ENCODE data around the gene COL23A1.

The COL23A1 gene

GRCh38 chr5:178441486-178442270, 148.5 kb downstream of the COL23A1 start:
- Histone ChIP-seq H3K27me3 (ENCODE audit: insufficient read depth, low read length, poor library complexity) (no peaks in the 10 kb centered on the region), H3K79me1 (ENCODE audit: low read length) (no peaks in the 10 kb centered on the region), H4K5ac (ENCODE audit: low read length) (no peak overlapping the region), H3K23ac (ENCODE audit: low read length) (no peak overlapping the region), H4K8ac (ENCODE audit: low read depth, low read length) (no peak overlapping the region), H3K18ac (ENCODE audit: low read length) (no peak overlapping the region), H2AK5ac (ENCODE audit: low read length) (no peak overlapping the region), H3K4me2 (ENCODE audit: low read length) (no peak overlapping the region), H3K4me3 (ENCODE audit: low read length) (no peak overlapping the region), H2BK5ac (ENCODE audit: low read length) (no peak overlapping the region), H3K27ac (ENCODE audit: low read depth, low read length) (no peak overlapping the region), H3K36me3 (ENCODE audit: control insufficient read depth, insufficient read depth, low read length) (no peaks in the 10 kb centered on the region), H3K9ac (ENCODE audit: low read length) (no peak overlapping the region), H3K4me1 (ENCODE audit: control insufficient read depth, low read depth, low read length) (no peaks in the 10 kb centered on the region), H3K56ac (ENCODE audit: low read length) (no peak overlapping the region), H3K4ac (ENCODE audit: low read depth, low read length) (no peak overlapping the region), H3K79me2 (ENCODE audit: control insufficient read depth, insufficient read depth, low read length) (no peaks in the 10 kb centered on the region), H2BK120ac (ENCODE audit: low read depth, low read length) (no peak overlapping the region), H2BK15ac (replicated peaks; ENCODE audit: low read depth) (no peak overlapping the region)
- DNase-seq: no peak
- no CpG with 5 or more reads among the region's 18 CpGs for WGBS (ENCODE audit: extremely low coverage, insufficient coverage, low lambda C conversion rate)

- no peaks in the 10 kb centered on the region for H3K36me3 ChIP-seq (ENCODE audit: control insufficient read depth, insufficient read depth, low read length)
Measured at GRCh38 chr5:178440181-178440580, 150.0 kb downstream of the COL23A1 start.

GRCh38 chr5:178439493-178440180, 150.6 kb downstream of the COL23A1 start:
- Histone ChIP-seq H4K5ac (ENCODE audit: low read length) (no peak overlapping the region), H3K9ac (ENCODE audit: low read length) (no peak overlapping the region), H3K4me2 (ENCODE audit: low read length) (no peak overlapping the region), H2AK5ac (ENCODE audit: low read length) (no peak overlapping the region), H3K27me3 (ENCODE audit: insufficient read depth, low read length, poor library complexity) (no peaks in the 10 kb centered on the region), H3K27ac (ENCODE audit: low read depth, low read length) (no peak overlapping the region), H3K23ac (ENCODE audit: low read length) (no peak overlapping the region), H3K79me2 (ENCODE audit: control insufficient read depth, insufficient read depth, low read length) (no peaks in the 10 kb centered on the region), H3K79me1 (ENCODE audit: low read length) (no peaks in the 10 kb centered on the region), H3K4me1 (ENCODE audit: control insufficient read depth, low read depth, low read length) (no peaks in the 10 kb centered on the region), H2BK120ac (ENCODE audit: low read depth, low read length) (no peak overlapping the region), H3K56ac (ENCODE audit: low read length) (no peak overlapping the region), H3K4ac (ENCODE audit: low read depth, low read length) (no peak overlapping the region), H4K8ac (ENCODE audit: low read depth, low read length) (no peak overlapping the region), H3K18ac (ENCODE audit: low read length) (no peak overlapping the region), H2BK15ac (replicated peaks; ENCODE audit: low read depth) (no peak overlapping the region), H2BK5ac (ENCODE audit: low read length) (no peak overlapping the region), H3K36me3 (ENCODE audit: control insufficient read depth, insufficient read depth, low read length) (no peaks in the 10 kb centered on the region), H3K4me3 (ENCODE audit: low read length) (no peak overlapping the region)
- no peak for DNase-seq
- no CpG with 5 or more reads among the region's 16 CpGs for WGBS (ENCODE audit: extremely low coverage, insufficient coverage, low lambda C conversion rate)

More at GRCh38 chr5:178440181-178440580, 150.0 kb downstream of the COL23A1 start:
- no peak overlapping the region for H2BK15ac ChIP-seq (replicated peaks; ENCODE audit: low read depth)
- H3K4me2 ChIP-seq (ENCODE audit: low read length): no peak overlapping the region
- no peak overlapping the region for H4K5ac ChIP-seq (ENCODE audit: low read length)
- no peak for DNase-seq
- no peak overlapping the region for H3K9ac ChIP-seq (ENCODE audit: low read length)
- no peaks in the 10 kb centered on the region for H3K79me2 ChIP-seq (ENCODE audit: control insufficient read depth, insufficient read depth, low read length)
- H3K27me3 ChIP-seq (ENCODE audit: insufficient read depth, low read length, poor library complexity): no peaks in the 10 kb centered on the region
- no peak overlapping the region for H3K56ac ChIP-seq (ENCODE audit: low read length)
- WGBS (ENCODE audit: extremely low coverage, insufficient coverage, low lambda C conversion rate): no CpG with 5 or more reads among the region's 7 CpGs
- H2BK120ac ChIP-seq (ENCODE audit: low read depth, low read length): no peak overlapping the region
- H3K79me1 ChIP-seq (ENCODE audit: low read length): no peaks in the 10 kb centered on the region
- no peak overlapping the region for H3K4me3 ChIP-seq (ENCODE audit: low read length)
- no peak overlapping the region for H3K4ac ChIP-seq (ENCODE audit: low read depth, low read length)
- no peak overlapping the region for H3K23ac ChIP-seq (ENCODE audit: low read length)
- no peak overlapping the region for H3K27ac ChIP-seq (ENCODE audit: low read depth, low read length)
- H2BK5ac ChIP-seq (ENCODE audit: low read length): no peak overlapping the region
- H4K8ac ChIP-seq (ENCODE audit: low read depth, low read length): no peak overlapping the region
- no peak overlapping the region for H2AK5ac ChIP-seq (ENCODE audit: low read length)
- H3K4me1 ChIP-seq (ENCODE audit: control insufficient read depth, low read depth, low read length): no peaks in the 10 kb centered on the region
- no peak overlapping the region for H3K18ac ChIP-seq (ENCODE audit: low read length)

- Histone ChIP-seq H3K79me1 (ENCODE audit: low read length) (no peaks in the 10 kb centered on the region), H3K4me1 (ENCODE audit: control insufficient read depth, low read depth, low read length) (no peaks in the 10 kb centered on the region), H4K8ac (ENCODE audit: low read depth, low read length) (no peak overlapping the region), H3K4me2 (ENCODE audit: low read length) (no peak overlapping the region), H3K18ac (ENCODE audit: low read length) (no peak overlapping the region), H4K5ac (ENCODE audit: low read length) (no peak overlapping the region), H3K27ac (ENCODE audit: low read depth, low read length) (no peak overlapping the region), H3K36me3 (ENCODE audit: control insufficient read depth, insufficient read depth, low read length) (no peaks in the 10 kb centered on the region), H3K9ac (ENCODE audit: low read length) (no peak overlapping the region), H2BK15ac (replicated peaks; ENCODE audit: low read depth) (no peak overlapping the region), H2AK5ac (ENCODE audit: low read length) (no peak overlapping the region), H3K79me2 (ENCODE audit: control insufficient read depth, insufficient read depth, low read length) (no peaks in the 10 kb centered on the region), H3K27me3 (ENCODE audit: insufficient read depth, low read length, poor library complexity) (no peaks in the 10 kb centered on the region), H3K4me3 (ENCODE audit: low read length) (no peak overlapping the region), H3K4ac (ENCODE audit: low read depth, low read length) (no peak overlapping the region), H2BK120ac (ENCODE audit: low read depth, low read length) (no peak overlapping the region), H3K56ac (ENCODE audit: low read length) (no peak overlapping the region), H3K23ac (ENCODE audit: low read length) (no peak overlapping the region), H2BK5ac (ENCODE audit: low read length) (no peak overlapping the region)
- DNase-seq: no peak
- WGBS (ENCODE audit: extremely low coverage, insufficient coverage, low lambda C conversion rate): no CpG with 5 or more reads among the region's 6 CpGs
Measured at GRCh38 chr5:178438796-178439195, 151.4 kb downstream of the COL23A1 start.

- no peak for DNase-seq
- no peak overlapping the region for H4K8ac ChIP-seq (ENCODE audit: low read depth, low read length)
Measured at GRCh38 chr5:178437386-178438075, 152.7 kb downstream of the COL23A1 start.

More at GRCh38 chr5:178437386-178438075, 152.7 kb downstream of the COL23A1 start:
- Histone ChIP-seq H2BK15ac (replicated peaks; ENCODE audit: low read depth) (no peak overlapping the region), H3K4me1 (ENCODE audit: control insufficient read depth, low read depth, low read length) (no peaks in the 10 kb centered on the region), H3K4ac (ENCODE audit: low read depth, low read length) (no peak overlapping the region), H2BK5ac (ENCODE audit: low read length) (no peak overlapping the region), H3K56ac (ENCODE audit: low read length) (no peak overlapping the region), H3K9ac (ENCODE audit: low read length) (no peak overlapping the region), H3K36me3 (ENCODE audit: control insufficient read depth, insufficient read depth, low read length) (no peaks in the 10 kb centered on the region), H4K5ac (ENCODE audit: low read length) (no peak overlapping the region), H3K79me1 (ENCODE audit: low read length) (no peaks in the 10 kb centered on the region), H3K79me2 (ENCODE audit: control insufficient read depth, insufficient read depth, low read length) (no peaks in the 10 kb centered on the region), H3K4me2 (ENCODE audit: low read length) (no peak overlapping the region), H2AK5ac (ENCODE audit: low read length) (no peak overlapping the region), H2BK120ac (ENCODE audit: low read depth, low read length) (no peak overlapping the region), H3K18ac (ENCODE audit: low read length) (no peak overlapping the region), H3K27ac (ENCODE audit: low read depth, low read length) (no peak overlapping the region), H3K4me3 (ENCODE audit: low read length) (no peak overlapping the region), H3K23ac (ENCODE audit: low read length) (no peak overlapping the region), H3K27me3 (ENCODE audit: insufficient read depth, low read length, poor library complexity) (no peaks in the 10 kb centered on the region)
- no CpG with 5 or more reads among the region's 8 CpGs for WGBS (ENCODE audit: extremely low coverage, insufficient coverage, low lambda C conversion rate)

Measured in mesendoderm (in vitro differentiated cells).